Upper lobe of left lung (tissue), 6 donors: ENCODE data around the gene ASCL2. TPM values are rescaled to one million over a fixed set of nuclear protein-coding genes. Genes with fewer than 3 reads are reported as not detected.
"Not testable (repeated sequence)": the region's sequence is repeated elsewhere in the genome, so short reads cannot be mapped to it uniquely, and the experiment has no call there.

Experiments
- ATAC-seq, 2 donors: fragments of 200-7000 bp; cut with Tn5 transposase; one replicate each; pipeline ENCODE4 v1.9.1; 2022; ENCODE audit warnings: mild to moderate bottlenecking in 2 of 2, moderate library complexity in 2 of 2; ENCODE audit not compliant: low FRiP score in 2 of 2
- DNase-seq, 2 donors: peaks; one replicate each; pipeline ENCODE4 v3.0.0-alpha.2; 2019 to 2020
- H3K27ac ChIP-seq, 4 donors: fragments of 200-600 bp; sonication (generic); one replicate each; pipeline ENCODE4 v1.5.1; 2016 to 2019
- H3K27me3 ChIP-seq, 4 donors: fragments of 200-600 bp; sonication (generic); one replicate each; pipeline ENCODE4 v1.5.1; 2017 to 2019
- H3K36me3 ChIP-seq, 4 donors: fragments of 200-600 bp; sonication (generic); one replicate each; pipeline ENCODE4 v1.5.1; 2016 to 2019
- H3K4me1 ChIP-seq, 4 donors: fragments of 200-600 bp; sonication (generic); one replicate each; pipeline ENCODE4 v1.5.1; 2018 to 2019
- H3K4me3 ChIP-seq, 4 donors: fragments of 200-600 bp; sonication (generic); one replicate each; pipeline ENCODE4 v1.5.1; 2017 to 2019; ENCODE audit warnings: mild to moderate bottlenecking in 2 of 4, moderate library complexity in 1 of 4
- H3K9me3 ChIP-seq, 4 donors: fragments of 200-600 bp; sonication (generic); one replicate each; pipeline ENCODE4 v1.5.1; 2018 to 2019
- CTCF ChIP-seq, 6 experiments: fragments of 450-650 bp in 4 of 6; fragments of 200-600 bp in 2 of 6; sonication (generic) in 2 of 6; IDR thresholded peaks; one replicate each; pipeline ENCODE4 v1.5.1; 2016 to 2019; ENCODE audit warnings: antibody characterized with exemption in 6 of 6
- EP300 ChIP-seq, 4 donors: sonication (generic); formaldehyde crosslinking; IDR thresholded peaks; one replicate each; pipeline ENCODE4 v1.5.1; 2017; ENCODE audit warnings: antibody characterized with exemption in 4 of 4, control low read depth in 2 of 4
- POLR2A ChIP-seq, 4 donors: fragments of 450-650 bp; IDR thresholded peaks; one replicate each; pipeline ENCODE4 v1.5.1; 2016 to 2017; ENCODE audit warnings: antibody characterized with exemption in 4 of 4, mild to moderate bottlenecking in 2 of 4
- POLR2AphosphoS5 ChIP-seq, 2 donors: sonication (generic); formaldehyde crosslinking; IDR thresholded peaks; one replicate each; pipeline ENCODE4 v1.5.1; 2017; ENCODE audit warnings: antibody characterized with exemption in 2 of 2
- WGBS, 2 donors: methylation state at CpG; one replicate each; pipeline ENCODE4 v1.1.5; 2017 to 2018; 5-methylcytosine and 5-hydroxymethylcytosine counted together
- total RNA-seq, 6 donors: library from RNA; depleted of rRNA in 4 of 6; stranded (reverse); fragments of >200 nt in 4 of 6; gene quantifications; one replicate each; pipeline versions ENCODE4 v1.1.0 to v1.2.1, GENCODE V29; 2016 to 2021
- donor health status: DM: no; HTN: no; CAD: no; lungs with moderate emphysema.
- donor health status: DM: no; HTN: yes; CAD: no; lungs with severe emphysema.

Gene ASCL2
- total RNA-seq, 6 donors from 2014 or later, result 1.4 to 3.4 (median 1.9) TPM; not detected in 2

- WGBS, 2 donors, result 83 to 88% methylated on average over 20 of the region's 20 CpGs
- no peak overlapping the region for H3K4me3 ChIP-seq
- TF ChIP-seq EP300 (IDR thresholded peaks at IDR 0.05), result no peak
- no peak for TF ChIP-seq POLR2AphosphoS5 (IDR thresholded peaks at IDR 0.05)
- no peak for TF ChIP-seq POLR2A (IDR thresholded peaks at IDR 0.05)
- no peak for TF ChIP-seq CTCF (IDR thresholded peaks at IDR 0.05)
- H3K27me3 ChIP-seq, result no peaks in the 10 kb centered on the region
- H3K27ac ChIP-seq, result no peak overlapping the region
- H3K9me3 ChIP-seq, result no peaks in the 10 kb centered on the region
- H3K4me1 ChIP-seq, result peaks cover 0 to 12% (median 9%) of the 10 kb centered on the region in 4 donors
- H3K36me3 ChIP-seq, result no peaks in the 10 kb centered on the region
- ATAC-seq (no peak), DNase-seq (peak in 1 of 2 donors; percentile 12)
These were observed 23.2 kb upstream of the ASCL2 start for GRCh38 chr11:2293531-2293971.

- Histone ChIP-seq H3K36me3 (no peaks in the 10 kb centered on the region), H3K4me3 (no peak overlapping the region), H3K4me1 (peaks cover 0 to 12% (median 9%) of the 10 kb centered on the region in 4 donors), H3K27me3 (no peaks in the 10 kb centered on the region), H3K27ac (peak overlapping the region in 3 of 4 donors; percentile 21 to 69 (median 59)), H3K9me3 (no peaks in the 10 kb centered on the region)
- peak in 1 of 2 donors; percentile 50 for DNase-seq
- no peak for ATAC-seq
- TF ChIP-seq POLR2AphosphoS5 (IDR thresholded peaks at IDR 0.05), result no peak
- no peak for TF ChIP-seq CTCF (IDR thresholded peaks at IDR 0.05)
- no peak for TF ChIP-seq EP300 (IDR thresholded peaks at IDR 0.05)
- TF ChIP-seq POLR2A (IDR thresholded peaks at IDR 0.05), result no peak
- WGBS, 2 donors, result 45 to 46% methylated on average over 9 to 10 of the region's 10 CpGs
These were observed 20.0 kb upstream of the ASCL2 start for GRCh38 chr11:2290351-2290841.

- H3K4me3 ChIP-seq, result peak overlapping the region in 3 of 4 donors; percentile 3 to 9 (median 7)
- H3K9me3 ChIP-seq, result no peaks in the 10 kb centered on the region
- no peak for DNase-seq
- WGBS, 2 donors, result 64 to 78% methylated on average over 10 of the region's 10 CpGs
- no peaks in the 10 kb centered on the region for H3K36me3 ChIP-seq
- TF ChIP-seq POLR2AphosphoS5 (IDR thresholded peaks at IDR 0.05) (no peak), POLR2A (IDR thresholded peaks at IDR 0.05) (no peak), EP300 (IDR thresholded peaks at IDR 0.05) (no peak), CTCF (IDR thresholded peaks at IDR 0.05) (no peak)
- H3K27me3 ChIP-seq, result no peaks in the 10 kb centered on the region
- no peak for ATAC-seq
- peak overlapping the region; percentile 13 to 69 (median 40) for H3K27ac ChIP-seq
- peaks cover 0 to 12% (median 9%) of the 10 kb centered on the region in 4 donors for H3K4me1 ChIP-seq
These were observed 19.5 kb upstream of the ASCL2 start for GRCh38 chr11:2289859-2290258.

GRCh38 chr11:2289350-2289749 is 19.0 kb upstream of the ASCL2 start:
- Histone ChIP-seq H3K4me1 (peaks cover 0 to 12% (median 9%) of the 10 kb centered on the region in 4 donors), H3K27me3 (no peaks in the 10 kb centered on the region), H3K9me3 (no peaks in the 10 kb centered on the region), H3K36me3 (no peaks in the 10 kb centered on the region), H3K27ac (peak overlapping the region in 3 of 4 donors; percentile 13 to 69 (median 59)), H3K4me3 (peak overlapping the region in 3 of 4 donors; percentile 3 to 9 (median 7))
- TF ChIP-seq CTCF (IDR thresholded peaks at IDR 0.05) (no peak), EP300 (IDR thresholded peaks at IDR 0.05) (no peak), POLR2A (IDR thresholded peaks at IDR 0.05) (no peak), POLR2AphosphoS5 (IDR thresholded peaks at IDR 0.05) (no peak)
- DNase-seq (peak in 1 of 2 donors; percentile 21), ATAC-seq (no peak)
- 55 to 78% methylated on average over 4 to 6 of the region's 6 CpGs for WGBS, 2 donors

GRCh38 chr11:2287091-2287490 is 16.7 kb upstream of the ASCL2 start:
- DNase-seq (peak in 1 of 2 donors; percentile 15), ATAC-seq (no peak)
- TF ChIP-seq EP300 (IDR thresholded peaks at IDR 0.05) (no peak), CTCF (IDR thresholded peaks at IDR 0.05) (no peak), POLR2A (IDR thresholded peaks at IDR 0.05) (no peak), POLR2AphosphoS5 (IDR thresholded peaks at IDR 0.05) (no peak)
- H3K27me3 ChIP-seq, result no peaks in the 10 kb centered on the region
- H3K9me3 ChIP-seq, result peaks cover 0 to 5% (median 0%) of the 10 kb centered on the region in 4 donors
- no peak overlapping the region for H3K27ac ChIP-seq
- H3K4me3 ChIP-seq, result no peak overlapping the region
- H3K4me1 ChIP-seq, result peaks cover 0 to 12% (median 9%) of the 10 kb centered on the region in 4 donors
- 47 to 48% methylated on average over 16 of the region's 16 CpGs for WGBS, 2 donors
- no peaks in the 10 kb centered on the region for H3K36me3 ChIP-seq

GRCh38 chr11:2286350-2286749 is 16.0 kb upstream of the ASCL2 start:
- peak; percentile 10 to 65 for DNase-seq
- not testable (repeated sequence) for H3K27ac ChIP-seq, H3K9me3 ChIP-seq, H3K36me3 ChIP-seq, H3K4me3 ChIP-seq, ATAC-seq, H3K27me3 ChIP-seq
- WGBS, 2 donors, result 96 to 99% methylated on average over 10 of the region's 13 CpGs
- peaks cover 0 to 12% (median 9%) of the 10 kb centered on the region in 4 donors for H3K4me1 ChIP-seq
